Measurements from ENCODE around the gene DCLRE1C. TPM values are rescaled to one million over a fixed set of nuclear protein-coding genes. Genes with fewer than 3 reads are reported as not detected.

The DCLRE1C gene
- total RNA-seq, 1 experiment from 2014 or later, result 21.2 TPM

GRCh38 chr10:14954934-14955333 is 1.0 kb upstream of the DCLRE1C start:
- peaks cover 45% of the 10 kb centered on the region for H3K36me3 Mint-ChIP-seq (ENCODE audit: insufficient read depth, unreplicated experiment)
- H3K4me3 Mint-ChIP-seq (ENCODE audit: low read depth, unreplicated experiment), result peak overlapping the region; percentile 91
- H3K4me1 Mint-ChIP-seq (ENCODE audit: low read depth, unreplicated experiment), result peaks cover 7% of the 10 kb centered on the region
- no peak for DNase-seq
- intact Hi-C loops (cut with micrococcal nuclease; ENCODE audit: unreplicated experiment), result loop anchor here (5.0 kb wide), 1 partner anchor 152 kb away; no protein-coding TSS in a partner anchor
- no TSS peak for BruUV-seq (replicated peaks)
- CTCF ChIA-PET, result no interaction called here
- H3K27ac Mint-ChIP-seq (ENCODE audit: unreplicated experiment), result peak overlapping the region; percentile 94
- TF ChIP-seq, protein P1, sequence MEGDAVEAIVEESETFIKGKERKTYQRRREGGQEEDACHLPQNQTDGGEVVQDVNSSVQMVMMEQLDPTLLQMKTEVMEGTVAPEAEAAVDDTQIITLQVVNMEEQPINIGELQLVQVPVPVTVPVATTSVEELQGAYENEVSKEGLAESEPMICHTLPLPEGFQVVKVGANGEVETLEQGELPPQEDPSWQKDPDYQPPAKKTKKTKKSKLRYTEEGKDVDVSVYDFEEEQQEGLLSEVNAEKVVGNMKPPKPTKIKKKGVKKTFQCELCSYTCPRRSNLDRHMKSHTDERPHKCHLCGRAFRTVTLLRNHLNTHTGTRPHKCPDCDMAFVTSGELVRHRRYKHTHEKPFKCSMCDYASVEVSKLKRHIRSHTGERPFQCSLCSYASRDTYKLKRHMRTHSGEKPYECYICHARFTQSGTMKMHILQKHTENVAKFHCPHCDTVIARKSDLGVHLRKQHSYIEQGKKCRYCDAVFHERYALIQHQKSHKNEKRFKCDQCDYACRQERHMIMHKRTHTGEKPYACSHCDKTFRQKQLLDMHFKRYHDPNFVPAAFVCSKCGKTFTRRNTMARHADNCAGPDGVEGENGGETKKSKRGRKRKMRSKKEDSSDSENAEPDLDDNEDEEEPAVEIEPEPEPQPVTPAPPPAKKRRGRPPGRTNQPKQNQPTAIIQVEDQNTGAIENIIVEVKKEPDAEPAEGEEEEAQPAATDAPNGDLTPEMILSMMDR (IDR thresholded peaks at IDR 0.05; ENCODE audit: unreplicated experiment), result no peak
- no peaks in the 10 kb centered on the region for H3K27me3 Mint-ChIP-seq (ENCODE audit: unreplicated experiment)
- no peaks in the 10 kb centered on the region for H3K9me3 Mint-ChIP-seq (ENCODE audit: low read depth, unreplicated experiment)

GRCh38 chr10:14953424-14954000 is 384 bp downstream of the DCLRE1C start:
- BruUV-seq (replicated peaks), result no TSS peak
- TF ChIP-seq, protein P1 (IDR thresholded peaks at IDR 0.05; ENCODE audit: unreplicated experiment), result no peak

DNA sequence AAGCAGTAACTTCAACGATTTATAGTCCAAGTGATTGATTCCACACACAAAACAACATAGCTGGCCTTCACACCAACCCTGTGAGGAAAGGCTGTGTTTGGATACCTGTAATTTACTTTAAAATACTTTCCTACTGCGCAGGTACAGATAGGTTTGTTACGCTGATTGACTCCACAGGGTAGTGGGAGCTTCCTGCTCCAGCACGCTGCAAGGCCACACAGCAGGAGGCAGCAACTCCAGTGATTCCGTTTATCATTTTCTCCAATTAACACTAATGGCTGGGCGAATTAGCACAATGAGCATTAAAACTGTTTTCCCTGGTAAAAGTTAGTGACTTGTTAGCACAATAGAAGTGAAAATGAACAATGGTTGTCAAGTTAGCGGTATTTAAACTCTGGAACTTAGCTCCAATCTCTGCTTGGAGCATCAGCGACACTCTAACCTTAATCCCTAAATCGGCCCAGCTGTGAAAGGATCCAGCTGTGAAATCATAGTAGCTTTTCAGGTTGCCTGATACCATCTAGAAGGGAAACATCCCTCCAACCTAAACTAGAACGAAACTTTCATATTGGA is 959 bp downstream of the DCLRE1C start:
- H3K9me3 Mint-ChIP-seq (ENCODE audit: low read depth, unreplicated experiment), result no peaks in the 10 kb centered on the region
- H3K36me3 Mint-ChIP-seq (ENCODE audit: insufficient read depth, unreplicated experiment), result peaks cover 27% of the 10 kb centered on the region
- H3K27me3 Mint-ChIP-seq (ENCODE audit: unreplicated experiment), result no peaks in the 10 kb centered on the region
- CTCF ChIA-PET, result interaction anchor here (1.0 to 1.6 kb wide), 4 partner anchors 9 to 153 kb away, joined by 3 to 6 read pairs (median 3); partner anchors contain the start of gene RPP38
- BruUV-seq (replicated peaks), result TSS peak; percentile 56
- TF ChIP-seq, protein P1 (IDR thresholded peaks at IDR 0.05; ENCODE audit: unreplicated experiment), result no peak
- DNase-seq, result no peak
- H3K4me3 Mint-ChIP-seq (ENCODE audit: low read depth, unreplicated experiment), result peak overlapping the region; percentile 91
- peak overlapping the region; percentile 94 for H3K27ac Mint-ChIP-seq (ENCODE audit: unreplicated experiment)
- peaks cover 14% of the 10 kb centered on the region for H3K4me1 Mint-ChIP-seq (ENCODE audit: low read depth, unreplicated experiment)
- intact Hi-C loops (cut with micrococcal nuclease; ENCODE audit: unreplicated experiment), result loop anchor here (5.0 kb wide), 1 partner anchor 154 kb away; no protein-coding TSS in a partner anchor

More at GRCh38 chr10:14953424-14954000, 384 bp downstream of the DCLRE1C start:
- Mint-ChIP-seq H3K4me3 (ENCODE audit: low read depth, unreplicated experiment) (peak overlapping the region; percentile 91), H3K27ac (ENCODE audit: unreplicated experiment) (peak overlapping the region; percentile 94), H3K9me3 (ENCODE audit: low read depth, unreplicated experiment) (no peaks in the 10 kb centered on the region), H3K36me3 (ENCODE audit: insufficient read depth, unreplicated experiment) (peaks cover 32% of the 10 kb centered on the region), H3K4me1 (ENCODE audit: low read depth, unreplicated experiment) (peaks cover 14% of the 10 kb centered on the region), H3K27me3 (ENCODE audit: unreplicated experiment) (no peaks in the 10 kb centered on the region)
- intact Hi-C loops (cut with micrococcal nuclease; ENCODE audit: unreplicated experiment), result loop anchor here (5.0 kb wide), 1 partner anchor 154 kb away; no protein-coding TSS in a partner anchor
- CTCF ChIA-PET, result interaction anchor here (0.6 to 1.6 kb wide), 6 partner anchors 8 to 214 kb away, joined by 3 to 6 read pairs (median 3); partner anchors contain the start of genes NMT2 and RPP38
- DNase-seq, result peak; percentile 60

DNA sequence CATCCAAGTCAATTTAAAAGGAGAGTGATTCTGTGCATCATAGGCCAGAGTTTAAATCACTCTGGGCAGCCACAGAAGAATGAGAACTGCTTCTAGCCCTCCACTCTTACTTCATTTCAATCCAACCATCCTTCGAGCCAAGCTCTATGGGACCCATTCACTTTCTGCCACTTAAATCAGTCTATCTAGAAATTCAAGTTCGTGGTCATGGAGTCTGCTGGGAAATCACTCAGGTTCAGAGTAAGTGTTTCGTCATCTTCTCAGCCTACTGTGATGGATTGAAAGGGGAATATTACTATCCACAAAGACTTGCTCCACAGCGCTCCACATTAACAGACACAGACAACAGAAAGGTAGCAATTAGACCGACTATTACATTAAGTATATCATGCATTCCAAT is 4.6 kb downstream of the DCLRE1C start:
- Mint-ChIP-seq H3K27me3 (ENCODE audit: unreplicated experiment) (no peaks in the 10 kb centered on the region), H3K4me3 (ENCODE audit: low read depth, unreplicated experiment) (no peak overlapping the region), H3K36me3 (ENCODE audit: insufficient read depth, unreplicated experiment) (peaks cover 37% of the 10 kb centered on the region), H3K4me1 (ENCODE audit: low read depth, unreplicated experiment) (peaks cover 14% of the 10 kb centered on the region), H3K27ac (ENCODE audit: unreplicated experiment) (no peak overlapping the region), H3K9me3 (ENCODE audit: low read depth, unreplicated experiment) (no peaks in the 10 kb centered on the region)
- no TSS peak for BruUV-seq (replicated peaks)
- TF ChIP-seq, protein P1 (IDR thresholded peaks at IDR 0.05; ENCODE audit: unreplicated experiment), result no peak
- no peak for DNase-seq
- intact Hi-C loops (cut with micrococcal nuclease; ENCODE audit: unreplicated experiment), result no loop called here
- CTCF ChIA-PET, result no interaction called here

Data from Calu3 (cell line).